ENCODE data around the gene TJAP1.
A peak's percentile ranks its signal among the peaks of the same experiment; 100 is the strongest.

Gene TJAP1

DNA sequence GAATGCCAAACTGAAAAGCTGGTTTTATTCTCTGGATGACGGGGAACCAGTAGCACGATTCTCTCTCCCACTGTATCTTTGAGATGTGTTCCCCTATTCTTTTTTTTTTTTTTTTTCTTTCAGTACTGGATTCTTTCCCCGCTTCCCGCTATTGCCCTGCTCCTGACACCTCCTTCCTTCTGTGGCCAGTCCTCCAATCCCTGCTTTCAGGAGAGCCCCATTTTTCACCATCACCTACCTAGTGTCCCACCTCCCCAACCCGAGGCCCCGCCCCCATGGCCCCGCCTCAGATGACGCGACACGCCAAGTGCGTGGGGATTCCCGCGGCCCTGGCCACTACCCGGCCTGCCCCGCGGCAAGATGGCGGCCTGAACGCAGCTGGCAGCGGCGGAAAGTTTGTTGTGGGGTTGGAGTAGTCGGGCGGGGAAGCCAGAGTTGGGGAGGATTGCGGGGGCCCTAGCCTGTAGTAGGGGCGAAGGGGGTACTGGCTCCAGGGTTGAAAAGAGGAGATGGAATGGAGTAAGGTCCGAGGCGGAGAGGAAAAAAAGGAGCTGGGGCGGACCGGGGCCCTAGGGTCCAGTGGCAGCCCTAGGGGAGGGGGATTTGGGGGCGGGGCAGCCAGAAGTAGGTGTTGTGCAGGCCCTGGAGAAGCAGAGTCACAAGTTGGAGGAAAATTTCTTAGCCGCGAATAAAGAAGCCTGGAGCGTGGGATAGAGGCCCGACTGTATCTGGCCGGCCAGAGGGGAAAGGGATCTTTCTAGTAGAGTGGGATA lies at the start of gene TJAP1:
Gene TJAP1 (plus strand): TSS at position 336 of the 773 bp plus-strand sequence. CDS start 21,432 bp downstream, outside the sequence.
- peak; percentile 88 for DNase-seq

DNA sequence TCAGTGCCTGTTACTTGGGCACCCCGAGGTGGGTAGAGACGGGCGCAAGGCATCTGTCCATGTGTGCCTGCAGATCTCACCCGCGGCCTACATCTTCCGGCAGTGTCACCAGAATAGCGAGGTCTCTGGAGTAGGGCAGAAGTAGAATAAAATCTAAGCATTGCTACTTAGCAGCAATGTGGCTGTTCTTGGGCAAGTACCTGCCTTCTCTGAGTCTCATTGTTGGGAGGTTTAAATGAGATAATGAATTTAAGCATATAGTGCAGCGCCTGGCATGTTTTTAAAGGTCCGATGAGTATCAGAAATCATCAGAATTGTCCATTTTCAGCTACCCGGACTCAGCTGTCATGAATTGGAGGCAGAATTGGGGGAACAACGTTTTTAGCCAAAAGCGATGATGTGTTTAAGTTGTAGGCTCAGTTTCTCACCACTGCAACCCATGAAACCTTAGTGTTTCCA lies 49.2 kb upstream of the TJAP1 start:
- no peak for DNase-seq

- no peak for DNase-seq
These were observed 48.5 kb upstream of the TJAP1 start for GRCh38 chr6:43428874-43429273.

DNA sequence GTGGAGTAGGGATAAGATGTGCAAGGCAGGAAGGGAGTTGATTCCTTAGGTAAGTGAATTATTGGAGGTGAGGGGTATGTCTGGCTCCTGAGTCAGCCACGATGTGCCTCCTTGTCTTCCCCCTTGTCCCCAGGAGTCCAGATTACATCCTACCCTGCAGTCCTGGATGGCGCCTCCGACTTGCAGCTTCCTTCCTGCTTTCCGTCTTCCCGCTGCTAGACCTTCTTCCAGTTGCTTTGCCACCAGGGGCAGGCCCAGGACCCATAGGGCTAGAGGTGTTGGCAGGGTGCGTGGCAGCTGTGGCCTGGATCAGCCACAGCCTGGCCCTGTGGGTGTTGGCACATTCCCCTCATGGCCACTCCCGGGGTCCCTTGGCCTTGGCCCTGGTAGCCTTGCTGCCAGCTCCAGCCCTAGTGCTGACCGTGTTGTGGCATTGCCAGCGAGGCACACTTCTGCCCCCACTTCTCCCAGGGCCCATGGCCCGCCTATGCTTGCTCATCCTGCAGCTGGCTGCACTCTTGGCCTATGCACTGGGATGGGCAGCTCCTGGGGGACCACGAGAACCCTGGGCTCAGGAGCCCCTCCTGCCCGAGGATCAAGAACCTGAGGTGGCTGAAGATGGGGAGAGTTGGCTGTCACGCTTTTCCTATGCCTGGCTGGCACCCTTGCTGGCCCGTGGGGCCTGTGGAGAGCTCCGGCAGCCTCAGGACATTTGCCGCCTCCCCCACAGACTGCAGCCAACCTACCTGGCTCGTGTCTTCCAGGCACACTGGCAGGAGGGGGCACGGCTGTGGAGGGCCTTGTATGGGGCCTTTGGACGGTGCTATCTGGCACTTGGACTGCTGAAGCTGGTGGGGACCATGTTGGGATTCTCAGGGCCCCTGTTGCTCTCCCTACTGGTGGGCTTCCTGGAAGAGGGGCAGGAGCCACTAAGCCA lies 45.1 kb upstream of the TJAP1 start:
- no peak for DNase-seq

DNA sequence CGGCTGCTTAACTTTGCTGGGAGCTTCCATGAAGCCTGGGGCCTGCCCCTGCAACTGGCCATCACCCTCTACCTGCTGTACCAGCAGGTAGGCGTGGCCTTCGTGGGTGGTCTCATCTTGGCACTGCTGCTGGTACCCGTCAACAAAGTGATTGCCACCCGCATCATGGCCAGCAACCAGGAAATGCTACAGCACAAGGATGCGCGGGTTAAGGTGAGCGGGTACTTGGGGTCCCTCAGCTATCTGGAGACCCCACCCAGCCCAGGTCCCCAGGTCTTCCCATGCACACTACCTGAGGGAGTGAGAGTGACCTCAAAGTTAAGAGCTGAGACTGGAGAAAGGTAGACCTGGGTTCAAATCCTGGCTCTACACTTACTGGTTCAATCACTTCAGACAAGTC lies 44.2 kb upstream of the TJAP1 start:
- DNase-seq = no peak

- DNase-seq = no peak
These were observed 43.1 kb upstream of the TJAP1 start for GRCh38 chr6:43434001-43434840.

- DNase-seq = no peak
These were observed 42.4 kb upstream of the TJAP1 start for GRCh38 chr6:43434943-43435342.

DNA sequence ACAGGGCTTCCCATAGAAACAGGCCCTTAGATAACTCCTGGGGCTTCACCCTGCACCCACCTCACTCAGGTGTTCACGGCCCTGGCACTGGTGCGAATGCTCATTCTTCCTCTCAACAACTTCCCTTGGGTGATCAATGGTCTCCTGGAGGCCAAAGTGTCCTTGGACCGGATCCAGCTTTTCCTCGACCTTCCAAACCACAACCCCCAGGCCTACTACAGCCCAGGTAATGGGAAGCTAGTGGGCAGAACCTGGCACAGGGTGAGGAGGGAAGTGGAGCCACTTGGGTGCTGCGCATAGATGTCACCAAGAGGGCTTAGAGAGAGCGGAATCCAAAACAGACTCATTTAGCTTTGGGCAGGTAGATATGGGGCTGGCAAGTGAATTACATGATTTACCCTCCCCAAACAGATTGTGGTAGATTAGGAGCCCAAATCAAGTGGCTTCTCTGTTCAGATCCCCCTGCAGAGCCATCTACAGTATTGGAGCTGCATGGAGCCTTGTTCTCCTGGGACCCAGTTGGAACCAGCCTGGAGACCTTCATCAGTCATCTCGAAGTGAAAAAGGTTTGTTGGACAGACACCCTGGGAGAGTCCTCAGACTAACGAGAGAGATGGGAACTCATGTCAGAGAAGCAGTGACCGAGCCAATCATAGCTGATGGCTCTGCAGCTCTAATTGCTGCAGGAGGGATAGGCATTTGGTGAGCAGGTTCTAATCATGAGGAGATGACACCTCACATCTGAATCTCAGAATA lies 41.5 kb upstream of the TJAP1 start:
- no peak for DNase-seq

- no peak for DNase-seq
These were observed 40.6 kb upstream of the TJAP1 start for GRCh38 chr6:43436577-43437282.

GRCh38 chr6:43437700-43438099 lies 39.7 kb upstream of the TJAP1 start:
- no peak for DNase-seq

GRCh38 chr6:43442935-43443334 lies 34.4 kb upstream of the TJAP1 start:
- DNase-seq = no peak

- DNase-seq = no peak
These were observed 33.3 kb upstream of the TJAP1 start for GRCh38 chr6:43444036-43444435.

GRCh38 chr6:43444582-43444981 lies 32.8 kb upstream of the TJAP1 start:
- no peak for DNase-seq

- no peak for DNase-seq
These were observed 31.8 kb upstream of the TJAP1 start for GRCh38 chr6:43445576-43445975.

DNA sequence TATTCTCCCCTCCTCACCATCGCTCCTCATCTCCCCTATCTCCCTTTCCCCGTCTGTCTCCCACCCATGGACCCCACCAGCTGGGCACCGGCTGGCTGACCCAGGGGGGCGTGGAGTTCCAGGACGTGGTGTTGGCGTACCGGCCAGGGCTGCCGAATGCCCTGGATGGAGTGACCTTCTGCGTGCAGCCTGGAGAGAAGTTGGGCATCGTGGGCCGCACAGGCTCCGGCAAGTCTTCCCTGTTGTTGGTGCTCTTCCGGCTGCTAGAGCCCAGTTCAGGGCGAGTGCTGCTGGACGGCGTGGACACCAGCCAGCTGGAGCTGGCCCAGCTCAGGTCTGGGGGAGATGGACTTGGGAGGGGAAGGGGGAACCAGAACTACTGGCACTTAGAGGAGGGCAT lies 29.8 kb upstream of the TJAP1 start:
- no peak for DNase-seq

- DNase-seq = no peak
These were observed 28.5 kb upstream of the TJAP1 start for GRCh38 chr6:43448916-43449315.

DNA sequence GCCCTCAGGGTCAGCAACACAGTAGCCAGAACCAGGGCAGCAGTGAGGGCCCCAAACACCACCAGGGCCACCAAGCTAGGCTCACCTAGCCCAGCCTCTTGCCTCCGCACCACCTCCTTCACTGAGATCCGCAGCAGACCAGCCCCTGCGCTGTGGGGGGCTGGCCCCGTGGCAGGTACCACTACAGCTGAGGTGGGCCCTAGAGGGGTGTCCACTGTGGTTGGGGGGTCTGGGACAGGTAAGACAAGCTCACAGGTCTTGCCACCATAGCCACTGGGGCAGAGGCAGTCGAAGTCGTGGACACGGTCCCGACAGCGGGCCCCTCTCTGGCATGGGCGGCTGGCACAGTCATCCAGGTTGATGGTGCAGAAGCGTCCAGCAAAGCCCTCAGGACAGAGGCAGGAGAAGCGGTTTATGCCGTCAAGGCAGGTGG lies 26.7 kb upstream of the TJAP1 start:
- DNase-seq = no peak

DNA sequence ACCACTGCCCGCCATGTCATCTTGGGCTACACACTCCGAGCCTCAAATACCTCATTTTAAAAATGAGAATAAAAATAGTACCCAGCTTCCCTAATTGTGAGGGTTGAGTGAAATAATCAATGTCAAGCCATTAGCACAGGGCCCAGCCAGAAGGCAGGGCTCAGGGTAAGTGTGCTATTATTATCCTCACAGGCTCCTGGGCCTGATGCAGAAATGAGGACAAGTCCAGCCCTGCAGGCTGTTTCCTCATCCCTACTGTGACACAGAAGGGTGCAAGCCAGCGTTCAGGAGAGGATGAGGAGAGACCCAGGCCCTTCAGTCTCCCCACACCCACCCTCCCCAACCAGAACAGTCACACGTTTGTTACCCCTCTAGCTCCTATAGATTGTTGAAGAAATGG lies 26.0 kb upstream of the TJAP1 start:
- no peak for DNase-seq

GRCh38 chr6:43451939-43452338 lies 25.4 kb upstream of the TJAP1 start:
- no peak for DNase-seq

- no peak for DNase-seq
These were observed 24.5 kb upstream of the TJAP1 start for GRCh38 chr6:43452896-43453295.

- DNase-seq = no peak
These were observed 23.5 kb upstream of the TJAP1 start for GRCh38 chr6:43453831-43454230.
